Urinary bladder (tissue), 4 donors: Measurements from ENCODE around the gene FAM161B. TPM values are rescaled to one million over a fixed set of nuclear protein-coding genes. Genes with fewer than 3 reads are reported as not detected.
A peak's percentile ranks its signal among the peaks of the same experiment; 100 is the strongest.
"Not testable (repeated sequence)": the region's sequence is repeated elsewhere in the genome, so short reads cannot be mapped to it uniquely, and the experiment has no call there.

ENCODE experiments used
- DNase-seq: peaks from one replicate; pipeline ENCODE4 v3.0.0-alpha.2; 2015; ENCODE audit errors: extremely low spot score
- H3K27ac ChIP-seq: one replicate; pipeline ENCODE4 v1.5.1; 2013; ENCODE audit warnings: low read depth, mild to moderate bottlenecking, moderate library complexity
- H3K36me3 ChIP-seq: one replicate; pipeline ENCODE4 v1.6.1; 2013; ENCODE audit warnings: mild to moderate bottlenecking, moderate library complexity; ENCODE audit not compliant: insufficient read depth
- H3K4me1 ChIP-seq: one replicate; pipeline ENCODE4 v1.6.1; 2013; ENCODE audit warnings: mild to moderate bottlenecking, moderate library complexity; ENCODE audit not compliant: insufficient read depth
- H3K4me3 ChIP-seq: one replicate; pipeline ENCODE4 v1.5.1; 2013; ENCODE audit warnings: low read depth, low read length
- WGBS: extraction: QIAGEN DNeasy Blood & Tissue Kit; methylation state at CpG from one replicate; pipeline ENCODE4 v1.1.7; 2013; 5-methylcytosine and 5-hydroxymethylcytosine counted together
- polyA plus RNA-seq: library from polyadenylated mRNA; stranded (reverse); fragments of 200-250 nt; gene quantifications from one replicate; pipeline ENCODE4 v1.2.3, GENCODE V29; 2013
- total RNA-seq: library from RNA; depleted of rRNA; stranded (reverse); fragments of >200 nt; gene quantifications from one replicate; pipeline ENCODE4 v1.2.3, GENCODE V29; 2014
- donor health status: healthy with polysubstance abuse.
- donor health status: healthy.

Gene FAM161B
- total and polyA plus RNA-seq, 2 donors = 7.4 to 7.9 TPM

DNA sequence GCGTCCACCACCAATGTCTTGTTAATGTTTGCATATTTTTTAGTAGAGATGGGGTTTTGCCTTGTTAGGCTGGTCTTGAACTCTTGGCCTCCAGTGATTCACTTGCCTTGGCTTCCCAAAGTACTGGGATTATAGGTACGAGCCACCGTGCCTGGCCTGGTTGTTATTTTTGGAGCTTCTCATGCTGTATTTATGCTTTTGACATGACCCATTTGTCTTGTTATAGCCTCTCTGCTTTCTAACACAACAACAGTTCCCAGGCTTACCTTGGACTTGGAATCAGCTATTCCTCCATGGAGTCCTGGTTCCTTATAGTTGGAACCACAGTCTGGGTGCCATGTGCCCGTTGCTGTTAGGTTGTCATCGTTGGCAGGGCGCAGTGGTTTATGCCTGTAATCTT is 33.6 kb downstream of the FAM161B start:
- H3K27ac ChIP-seq = no peak overlapping the region
- DNase-seq = no peak
- H3K4me3 ChIP-seq = no peak overlapping the region
- WGBS = 73% methylated on average over 6 of the region's 6 CpGs
- peaks cover 3% of the 10 kb centered on the region for H3K36me3 ChIP-seq
- H3K4me1 ChIP-seq = no peaks in the 10 kb centered on the region

DNA sequence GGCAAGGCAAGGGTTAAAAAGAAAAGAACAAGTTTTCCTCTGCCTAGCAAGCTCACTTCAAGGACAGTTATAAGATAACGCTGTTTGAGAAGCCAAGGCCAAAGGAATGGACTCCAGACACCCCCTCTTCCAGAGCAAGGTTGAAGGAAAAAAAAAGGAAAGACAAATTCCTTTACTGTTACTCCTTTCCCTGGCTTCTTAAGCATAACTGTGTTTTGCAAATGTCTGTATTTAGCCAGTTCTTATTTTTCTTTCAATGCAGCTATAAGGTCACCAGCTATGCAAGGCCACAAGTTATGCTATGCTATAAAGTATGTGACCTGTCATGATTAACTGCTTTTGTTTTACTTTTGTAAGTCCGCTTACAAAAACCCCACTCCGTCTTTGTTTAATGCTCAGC is 36.6 kb downstream of the FAM161B start:
- H3K36me3 ChIP-seq = peaks cover 9% of the 10 kb centered on the region
- H3K27ac ChIP-seq = no peak overlapping the region
- 48% methylated on average over 3 of the region's 3 CpGs for WGBS

GRCh38 chr14:73909681-73910080 is 40.2 kb downstream of the FAM161B start:
- Histone ChIP-seq H3K27ac (no peak overlapping the region), H3K36me3 (peaks cover 9% of the 10 kb centered on the region), H3K4me1 (no peaks in the 10 kb centered on the region), H3K4me3 (no peak overlapping the region)
- 94% methylated on average over 1 of the region's 1 CpG for WGBS
- no peak for DNase-seq

More for the DNA sequence above, 36.6 kb downstream of the FAM161B start:
- no peaks in the 10 kb centered on the region for H3K4me1 ChIP-seq
- no peak overlapping the region for H3K4me3 ChIP-seq
- no peak for DNase-seq

DNA sequence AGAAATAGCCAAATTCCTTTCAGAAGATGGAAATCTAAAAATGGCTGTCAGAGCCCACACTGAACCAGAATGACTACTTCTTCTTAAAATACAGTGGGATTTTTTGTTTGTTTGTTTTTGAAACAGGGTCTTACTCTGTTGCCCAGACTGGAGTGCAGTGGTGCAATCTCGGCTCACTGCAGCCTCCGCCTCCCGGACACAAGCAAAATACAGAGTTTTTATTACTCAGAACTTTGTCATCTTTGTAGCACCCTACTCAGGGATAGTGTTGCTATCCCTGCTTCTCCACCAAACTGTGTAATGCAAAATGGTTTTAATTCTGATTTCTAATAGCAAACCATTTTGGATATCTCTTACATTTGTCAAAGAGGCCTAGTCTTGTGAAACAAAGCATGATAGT is 46.9 kb downstream of the FAM161B start:
- H3K36me3 ChIP-seq = peaks cover 6% of the 10 kb centered on the region
- no peak for DNase-seq
- H3K4me1 ChIP-seq = no peaks in the 10 kb centered on the region
- no peak overlapping the region for H3K4me3 ChIP-seq
- H3K27ac ChIP-seq = no peak overlapping the region
- WGBS = 81% methylated on average over 3 of the region's 3 CpGs

- Histone ChIP-seq H3K27ac (no peak overlapping the region), H3K36me3 (peaks cover 7% of the 10 kb centered on the region), H3K4me1 (no peaks in the 10 kb centered on the region), H3K4me3 (no peak overlapping the region)
- DNase-seq = no peak
- 88% methylated on average over 1 of the region's 1 CpG for WGBS
Measured at GRCh38 chr14:73896521-73896920, 53.4 kb downstream of the FAM161B start.

- DNase-seq = no peak
- no peaks in the 10 kb centered on the region for H3K4me1 ChIP-seq
- no peak overlapping the region for H3K4me3 ChIP-seq
- 70% methylated on average over 1 of the region's 1 CpG for WGBS
- peaks cover 7% of the 10 kb centered on the region for H3K36me3 ChIP-seq
- H3K27ac ChIP-seq = no peak overlapping the region
Measured at GRCh38 chr14:73895939-73896338, 54.0 kb downstream of the FAM161B start.

GRCh38 chr14:73894180-73894687 is 55.7 kb downstream of the FAM161B start:
- not testable (repeated sequence) for H3K27ac ChIP-seq, DNase-seq, H3K4me3 ChIP-seq, H3K4me1 ChIP-seq, H3K36me3 ChIP-seq
- WGBS = 93% methylated on average over 6 of the region's 6 CpGs

DNA sequence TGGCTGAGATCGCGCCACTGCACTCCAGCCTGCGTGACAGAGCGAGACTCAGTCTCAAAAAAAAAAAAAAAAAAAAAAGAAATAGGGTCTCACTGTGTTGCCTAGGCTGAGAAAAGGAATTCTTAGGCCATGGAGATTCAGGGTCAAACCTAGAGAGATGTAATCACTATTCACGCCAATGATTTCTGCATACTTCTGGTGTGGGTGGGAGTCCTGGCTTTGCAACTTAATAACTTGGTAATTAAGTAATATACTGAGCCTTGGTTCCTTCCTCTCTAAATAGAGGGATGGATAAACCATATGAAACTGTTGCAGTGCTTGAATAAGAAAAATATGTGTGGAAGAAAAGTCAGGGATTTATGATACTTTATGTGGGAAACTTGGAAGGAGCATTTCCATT is 60.5 kb downstream of the FAM161B start:
- no peaks in the 10 kb centered on the region for H3K36me3 ChIP-seq
- no peak overlapping the region for H3K4me3 ChIP-seq
- WGBS = 79% methylated on average over 5 of the region's 5 CpGs
- no peak for DNase-seq
- no peak overlapping the region for H3K27ac ChIP-seq
- peaks cover 1% of the 10 kb centered on the region for H3K4me1 ChIP-seq

- 71% methylated on average over 2 of the region's 2 CpGs for WGBS
- peaks cover 1% of the 10 kb centered on the region for H3K4me1 ChIP-seq
- H3K36me3 ChIP-seq = no peaks in the 10 kb centered on the region
- no peak overlapping the region for H3K4me3 ChIP-seq
- DNase-seq = no peak
- no peak overlapping the region for H3K27ac ChIP-seq
Measured at GRCh38 chr14:73888971-73889370, 60.9 kb downstream of the FAM161B start.

- Histone ChIP-seq H3K4me1 (peaks cover 1% of the 10 kb centered on the region), H3K27ac (no peak overlapping the region), H3K4me3 (no peak overlapping the region), H3K36me3 (no peaks in the 10 kb centered on the region)
- WGBS = 43% methylated on average over 3 of the region's 3 CpGs
- no peak for DNase-seq
Measured at GRCh38 chr14:73888460-73888725, 61.5 kb downstream of the FAM161B start.

- peak overlapping the region; percentile 32 for H3K27ac ChIP-seq
Measured at GRCh38 chr14:73887694-73888459, 62.0 kb downstream of the FAM161B start.

DNA sequence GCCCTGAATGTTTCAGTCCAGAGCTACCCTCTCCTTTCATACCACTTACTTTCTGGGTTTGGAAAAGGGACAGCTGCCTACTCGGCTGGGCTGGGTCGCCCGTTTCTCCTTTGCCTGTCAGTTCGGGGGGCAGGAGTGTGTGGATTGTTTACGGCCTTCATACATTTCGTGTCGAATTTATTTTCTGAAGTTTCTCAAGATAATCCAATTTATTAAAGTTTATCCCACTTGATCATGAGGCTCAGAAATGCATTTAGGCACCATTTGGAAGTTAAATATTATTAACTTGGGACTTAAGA is 62.6 kb downstream of the FAM161B start:
- peaks cover 1% of the 10 kb centered on the region for H3K4me1 ChIP-seq
- H3K27ac ChIP-seq = peak overlapping the region; percentile 91
- H3K36me3 ChIP-seq = no peaks in the 10 kb centered on the region
- DNase-seq = no peak
- H3K4me3 ChIP-seq = peak overlapping the region; percentile 72
- 2% methylated on average over 7 of the region's 7 CpGs for WGBS

More at GRCh38 chr14:73887694-73888459, 62.0 kb downstream of the FAM161B start:
- Histone ChIP-seq H3K4me3 (peak overlapping the region; percentile 72), H3K4me1 (peaks cover 1% of the 10 kb centered on the region), H3K36me3 (no peaks in the 10 kb centered on the region)
- WGBS = 29% methylated on average over 7 of the region's 7 CpGs
- no peak for DNase-seq

DNA sequence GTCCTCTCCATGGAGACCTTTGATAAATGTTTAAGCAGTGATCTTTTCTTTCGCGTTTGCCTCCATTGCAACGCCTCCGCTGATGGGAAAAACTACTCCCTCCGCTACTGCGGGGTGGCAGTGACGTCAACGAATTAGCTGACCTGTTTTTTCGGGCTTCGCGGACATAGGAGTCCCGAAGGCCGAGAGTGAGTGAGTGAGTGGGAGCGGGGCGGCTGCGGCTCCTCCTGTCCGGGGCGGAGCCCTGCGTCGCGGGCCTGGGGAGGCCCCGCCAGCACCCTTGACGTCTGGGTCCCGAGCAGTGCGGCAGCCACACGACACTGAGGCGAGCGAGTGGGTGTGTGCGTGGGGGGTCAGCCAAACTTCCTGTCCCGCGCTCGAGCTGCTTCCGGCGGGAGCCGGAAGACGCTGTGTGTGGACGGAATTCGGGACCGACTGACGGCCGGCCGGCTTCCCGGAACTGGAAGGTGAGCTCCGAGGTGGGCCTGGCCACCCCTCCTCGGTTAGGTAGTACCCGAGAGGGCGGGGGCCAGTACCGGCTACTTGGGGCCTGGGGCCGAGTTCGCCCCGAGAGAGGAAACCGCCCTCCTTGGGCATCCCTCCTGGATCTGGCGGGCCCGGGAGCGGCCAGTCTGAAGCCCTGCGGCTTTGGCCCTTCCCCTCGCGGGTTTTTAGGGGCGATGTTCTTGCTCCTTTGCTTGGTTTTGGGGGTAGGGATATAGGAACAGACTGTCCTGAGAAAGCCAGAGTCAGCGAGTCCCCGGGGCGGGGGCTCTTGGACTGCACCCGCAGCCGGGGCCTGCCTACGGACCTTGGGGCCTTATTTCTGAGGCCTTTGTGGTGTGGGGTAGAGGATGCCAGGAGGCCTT is 63.2 kb downstream of the FAM161B start, which contains the start of gene ZNF410:
TSS of gene ZNF410 (plus strand) at position 411 of the 869 bp plus-strand sequence. CDS start 5,317 bp downstream, outside the sequence.
- peak within 1 kb of the TSS; percentile 72 for H3K4me3 ChIP-seq
- peak within 1 kb of the TSS; percentile 91 for H3K27ac ChIP-seq
- DNase-seq = peak; percentile 84
- WGBS = under 1% methylated on average over 65 of the region's 65 CpGs
- no peaks in the 10 kb centered on the region for H3K36me3 ChIP-seq
- H3K4me1 ChIP-seq = peaks cover 1% of the 10 kb centered on the region
